Large intestine (tissue), 12 donors: ENCODE data around the gene EXOC5. TPM values are rescaled to one million over a fixed set of nuclear protein-coding genes. Genes with fewer than 3 reads are reported as not detected.

ENCODE experiments used
- DNase-seq, 2 donors: peaks; one replicate each; pipeline versions ENCODE4 v3.0.0 to v3.0.0-alpha.2; 2013
- H3K27ac ChIP-seq: one replicate; pipeline ENCODE4 v1.5.1; 2013; ENCODE audit warnings: low read length
- H3K27me3 ChIP-seq: 2 replicates; pipeline ENCODE4 v1.6.1; 2013; ENCODE audit warnings: low read length; ENCODE audit not compliant: control insufficient read depth, insufficient read depth
- H3K36me3 ChIP-seq: 2 replicates; pipeline ENCODE4 v1.6.1; 2013; ENCODE audit warnings: low read length; ENCODE audit not compliant: control insufficient read depth, insufficient read depth
- H3K4me1 ChIP-seq: one replicate; pipeline ENCODE4 v1.6.1; 2013; ENCODE audit warnings: low read length; ENCODE audit not compliant: control insufficient read depth, insufficient read depth
- H3K4me3 ChIP-seq: one replicate; pipeline ENCODE4 v1.5.1; 2013; ENCODE audit warnings: low read length
- H3K9me3 ChIP-seq: one replicate; pipeline ENCODE4 v1.6.1; 2013; ENCODE audit warnings: mild to moderate bottlenecking, low read depth, low read length, moderate library complexity; ENCODE audit not compliant: control insufficient read depth
- WGBS: methylation state at CpG from one replicate; pipeline ENCODE4 v1.1.5; 2013; ENCODE audit warnings: low lambda C conversion rate; ENCODE audit not compliant: insufficient coverage; 5-methylcytosine and 5-hydroxymethylcytosine counted together
- long read RNA-seq, 11 donors: transcript quantifications; one replicate each; lab custom pipeline, GENCODE V29; 2026
- polyA plus RNA-seq: library from polyadenylated mRNA; unstranded; fragments of 120-200 nt; gene quantifications from one replicate; pipeline ENCODE4 v1.2.1, GENCODE V29; 2013

The EXOC5 gene
- 63.8 TPM for polyA plus RNA-seq
- long read RNA-seq, donor 1, full-length matches to known transcripts, result 5 of 5 reads
- long read RNA-seq, donor 1, partial matches to known transcripts, result 0 of 5 reads
- long read RNA-seq, donor 1, other reads (novel, unspliced or antisense), result 0 of 5 reads
- long read RNA-seq, donor 2, full-length matches to known transcripts, result 12 of 12 reads
- long read RNA-seq, donor 2, partial matches to known transcripts, result 0 of 12 reads
- long read RNA-seq, donor 2, other reads (novel, unspliced or antisense), result 0 of 12 reads
- long read RNA-seq, donor 3, result 0 reads
- long read RNA-seq, donor 4, result 0 reads
- long read RNA-seq, donor 5, full-length matches to known transcripts, result 3 of 3 reads
- long read RNA-seq, donor 5, partial matches to known transcripts, result 0 of 3 reads
- long read RNA-seq, donor 5, other reads (novel, unspliced or antisense), result 0 of 3 reads
- long read RNA-seq, donor 6, full-length matches to known transcripts, result 6 of 6 reads
- long read RNA-seq, donor 6, partial matches to known transcripts, result 0 of 6 reads
- long read RNA-seq, donor 6, other reads (novel, unspliced or antisense), result 0 of 6 reads
- long read RNA-seq, donor 7, full-length matches to known transcripts, result 2 of 2 reads
- long read RNA-seq, donor 7, partial matches to known transcripts, result 0 of 2 reads
- long read RNA-seq, donor 7, other reads (novel, unspliced or antisense), result 0 of 2 reads
- long read RNA-seq, donor 8, full-length matches to known transcripts, result 6 of 6 reads
- long read RNA-seq, donor 8, partial matches to known transcripts, result 0 of 6 reads
- long read RNA-seq, donor 8, other reads (novel, unspliced or antisense), result 0 of 6 reads
- long read RNA-seq, donor 9, full-length matches to known transcripts, result 2 of 2 reads
- long read RNA-seq, donor 9, partial matches to known transcripts, result 0 of 2 reads
- long read RNA-seq, donor 9, other reads (novel, unspliced or antisense), result 0 of 2 reads
- long read RNA-seq, donor 10, full-length matches to known transcripts, result 11 of 11 reads
- long read RNA-seq, donor 10, partial matches to known transcripts, result 0 of 11 reads
- long read RNA-seq, donor 10, other reads (novel, unspliced or antisense), result 0 of 11 reads
- long read RNA-seq, donor 11, full-length matches to known transcripts, result 3 of 3 reads
- long read RNA-seq, donor 11, partial matches to known transcripts, result 0 of 3 reads
- long read RNA-seq, donor 11, other reads (novel, unspliced or antisense), result 0 of 3 reads

- Histone ChIP-seq H3K9me3 (no peaks in the 10 kb centered on the region), H3K27me3 (no peaks in the 10 kb centered on the region), H3K27ac (peak within 1 kb of the TSS; percentile 93), H3K4me1 (peaks cover 8% of the 10 kb centered on the region), H3K4me3 (peak within 1 kb of the TSS; percentile 86), H3K36me3 (no peaks in the 10 kb centered on the region)
- peak; percentile 93 to 97 for DNase-seq
- WGBS, result 0% methylated on average over 1 of the region's 76 CpGs
Observed at GRCh38 chr14:57268161-57269069, at the start of gene EXOC5, which contains the start of gene AP5M1. TSS of gene EXOC5 (minus strand) at chr14:57268905. CDS start at chr14:57268648, 257 bp downstream. TSS of gene AP5M1 (plus strand) at chr14:57268971. CDS start at chr14:57269315, 344 bp downstream.

GRCh38 chr14:57317248-57317833 is 48.6 kb upstream of the EXOC5 start:
- Histone ChIP-seq H3K36me3 (no peaks in the 10 kb centered on the region), H3K4me3 (no peak overlapping the region), H3K27ac (no peak overlapping the region), H3K4me1 (no peaks in the 10 kb centered on the region), H3K27me3 (no peaks in the 10 kb centered on the region), H3K9me3 (no peaks in the 10 kb centered on the region)
- no CpG with 5 or more reads among the region's 3 CpGs for WGBS
- peak; percentile 69 to 71 for DNase-seq

GRCh38 chr14:57314396-57315089 is 45.8 kb upstream of the EXOC5 start:
- WGBS, result no CpG with 5 or more reads among the region's 7 CpGs
- no peak overlapping the region for H3K27ac ChIP-seq
- H3K36me3 ChIP-seq, result no peaks in the 10 kb centered on the region
- no peaks in the 10 kb centered on the region for H3K4me1 ChIP-seq
- no peaks in the 10 kb centered on the region for H3K9me3 ChIP-seq
- H3K27me3 ChIP-seq, result no peaks in the 10 kb centered on the region
- no peak overlapping the region for H3K4me3 ChIP-seq
- no peak for DNase-seq

- DNase-seq, result no peak
- no peak overlapping the region for H3K27ac ChIP-seq
- 83% methylated on average over 2 of the region's 5 CpGs for WGBS
- H3K36me3 ChIP-seq, result no peaks in the 10 kb centered on the region
- no peaks in the 10 kb centered on the region for H3K9me3 ChIP-seq
- H3K27me3 ChIP-seq, result peaks cover 3% of the 10 kb centered on the region
- H3K4me3 ChIP-seq, result no peak overlapping the region
- H3K4me1 ChIP-seq, result no peaks in the 10 kb centered on the region
Observed at GRCh38 chr14:57302883-57303282, 34.2 kb upstream of the EXOC5 start.

GRCh38 chr14:57299511-57299910 is 30.8 kb upstream of the EXOC5 start:
- Histone ChIP-seq H3K9me3 (no peaks in the 10 kb centered on the region), H3K4me1 (no peaks in the 10 kb centered on the region), H3K4me3 (no peak overlapping the region), H3K27ac (no peak overlapping the region), H3K27me3 (peaks cover 3% of the 10 kb centered on the region), H3K36me3 (no peaks in the 10 kb centered on the region)
- WGBS, result 100% methylated on average over 1 of the region's 3 CpGs
- no peak for DNase-seq

GRCh38 chr14:57297852-57298251 is 29.1 kb upstream of the EXOC5 start:
- 90% methylated on average over 2 of the region's 4 CpGs for WGBS
- no peaks in the 10 kb centered on the region for H3K36me3 ChIP-seq
- DNase-seq, result no peak
- H3K4me3 ChIP-seq, result no peak overlapping the region
- H3K27ac ChIP-seq, result no peak overlapping the region
- H3K9me3 ChIP-seq, result no peaks in the 10 kb centered on the region
- no peaks in the 10 kb centered on the region for H3K27me3 ChIP-seq
- no peaks in the 10 kb centered on the region for H3K4me1 ChIP-seq

- Histone ChIP-seq H3K4me1 (peaks cover 3% of the 10 kb centered on the region), H3K27ac (no peak overlapping the region), H3K4me3 (no peak overlapping the region), H3K27me3 (no peaks in the 10 kb centered on the region), H3K9me3 (no peaks in the 10 kb centered on the region), H3K36me3 (no peaks in the 10 kb centered on the region)
- no CpG with 5 or more reads among the region's 1 CpG for WGBS
- no peak for DNase-seq
Observed at GRCh38 chr14:57295239-57295638, 26.5 kb upstream of the EXOC5 start.

GRCh38 chr14:57293866-57294837 is 25.4 kb upstream of the EXOC5 start:
- no peaks in the 10 kb centered on the region for H3K36me3 ChIP-seq
- no peak overlapping the region for H3K4me3 ChIP-seq
- peak in 1 of 2 donors; percentile 9 for DNase-seq
- peaks cover 9% of the 10 kb centered on the region for H3K4me1 ChIP-seq
- H3K27ac ChIP-seq, result no peak overlapping the region
- H3K9me3 ChIP-seq, result no peaks in the 10 kb centered on the region
- H3K27me3 ChIP-seq, result no peaks in the 10 kb centered on the region
- WGBS, result no CpG with 5 or more reads among the region's 1 CpG
